Memory B cell (primary cell): ENCODE data around the gene ZBTB17.

ENCODE experiments used
- ATAC-seq: fragments of 150-1000 bp; cut with Tn5 transposase; 2 replicates; pipeline ENCODE4 v1.10.0; 2021; ENCODE audit warnings: low read depth, mild to moderate bottlenecking, moderate library complexity
- DNase-seq, 2 donors: peaks; one replicate each; pipeline ENCODE4 v3.0.0; 2022; ENCODE audit warnings: low spot score in 2 of 2
- H3K27ac Mint-ChIP-seq: one replicate; pipeline ENCODE4 v1.8.0; 2022; ENCODE audit warnings: mild to moderate bottlenecking, moderate library complexity, mixed read lengths
- H3K27me3 Mint-ChIP-seq: one replicate; pipeline ENCODE4 v1.8.0; 2022; ENCODE audit warnings: mixed read lengths
- H3K36me3 Mint-ChIP-seq: one replicate; pipeline ENCODE4 v1.8.0; 2022; ENCODE audit warnings: mild to moderate bottlenecking, mixed read lengths
- H3K4me1 Mint-ChIP-seq: one replicate; pipeline ENCODE4 v1.8.0; 2022; ENCODE audit warnings: mixed read lengths
- H3K4me3 Mint-ChIP-seq: one replicate; pipeline ENCODE4 v1.8.0; 2022; ENCODE audit warnings: mild to moderate bottlenecking, moderate library complexity, mixed read lengths
- H3K9me3 Mint-ChIP-seq: one replicate; pipeline ENCODE4 v1.8.0; 2022; ENCODE audit warnings: mixed read lengths

ZBTB17 gene

DNA sequence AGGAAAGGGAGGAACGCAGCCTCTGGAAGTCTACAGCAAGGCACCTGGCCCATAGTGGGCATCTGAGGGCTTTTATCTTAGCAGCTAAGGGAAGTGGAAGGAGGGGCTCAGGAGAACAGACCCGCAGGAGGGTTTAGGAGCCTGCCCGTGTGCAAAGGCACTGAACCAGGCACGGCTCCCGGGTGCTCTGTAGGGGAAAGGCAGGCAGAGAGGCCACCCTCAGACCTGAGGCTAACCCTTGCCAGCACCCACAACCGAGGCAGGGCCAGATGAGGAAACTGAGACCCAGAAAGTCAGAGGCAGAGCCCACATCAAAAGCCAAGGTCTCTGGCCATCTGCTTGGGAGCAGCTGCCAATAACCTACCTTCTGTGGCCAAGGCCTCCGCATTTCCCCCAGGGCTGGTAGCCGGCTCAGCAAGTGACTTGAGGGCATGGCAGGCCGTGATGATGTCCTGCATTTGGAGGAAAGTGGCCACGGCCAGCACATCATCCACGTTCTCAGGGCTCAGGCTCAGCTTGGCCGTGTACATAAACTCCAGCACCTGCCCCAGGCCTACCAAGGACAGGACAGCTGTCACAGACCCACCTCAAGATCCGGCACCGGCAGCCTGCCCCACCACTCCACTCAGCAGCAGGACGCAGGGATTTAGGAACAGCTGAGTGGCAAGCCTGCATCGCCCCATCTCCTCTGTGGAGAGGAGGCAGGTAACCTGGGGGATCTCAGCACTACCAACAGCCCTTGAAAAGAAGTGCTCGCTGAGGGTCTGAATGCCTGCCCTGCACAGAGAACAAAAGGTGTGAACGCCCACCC, 29.1 kb downstream of the ZBTB17 start:
- Mint-ChIP-seq H3K4me1 (peaks cover 48% of the 10 kb centered on the region), H3K27me3 (no peaks in the 10 kb centered on the region), H3K27ac (peak overlapping the region; percentile 88), H3K36me3 (peaks cover 7% of the 10 kb centered on the region), H3K9me3 (no peaks in the 10 kb centered on the region), H3K4me3 (no peak overlapping the region)
- ATAC-seq (no peak), DNase-seq (no peak)

DNA sequence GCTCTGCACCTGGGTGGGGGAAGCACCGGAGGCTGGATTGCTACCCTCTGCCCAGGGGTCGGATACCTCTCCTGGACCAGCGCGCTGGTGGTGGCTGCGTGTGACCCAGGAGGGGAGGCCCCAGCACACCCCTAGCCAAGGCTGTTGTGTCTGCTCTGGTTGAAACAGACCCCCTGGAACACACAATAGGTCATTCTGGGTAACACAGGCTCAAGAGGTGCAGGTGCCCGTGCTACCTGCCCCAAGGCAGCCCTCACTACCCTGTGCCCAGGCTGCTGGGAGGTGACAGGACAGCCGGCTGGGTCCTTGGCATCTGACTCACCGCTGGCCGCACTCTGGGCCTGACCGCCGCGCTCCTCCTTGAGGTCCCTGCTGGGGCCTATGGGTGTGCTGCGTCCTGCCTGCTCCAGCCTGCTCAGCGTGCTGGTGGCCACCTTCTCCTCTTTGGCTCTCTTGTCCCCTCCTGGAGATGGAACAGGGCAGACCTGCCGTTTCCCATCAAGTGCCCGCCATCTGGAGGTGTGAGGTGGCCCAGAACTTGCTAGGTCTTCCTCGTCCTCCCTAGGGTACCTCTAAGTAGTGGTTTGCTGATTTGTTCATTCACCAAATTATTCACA, 30.0 kb downstream of the ZBTB17 start:
- H3K4me3 Mint-ChIP-seq: no peak overlapping the region
- no peak for ATAC-seq
- no peak overlapping the region for H3K27ac Mint-ChIP-seq
- DNase-seq: no peak
- no peaks in the 10 kb centered on the region for H3K27me3 Mint-ChIP-seq
- peaks cover 7% of the 10 kb centered on the region for H3K36me3 Mint-ChIP-seq
- H3K9me3 Mint-ChIP-seq: no peaks in the 10 kb centered on the region
- H3K4me1 Mint-ChIP-seq: peaks cover 40% of the 10 kb centered on the region

DNA sequence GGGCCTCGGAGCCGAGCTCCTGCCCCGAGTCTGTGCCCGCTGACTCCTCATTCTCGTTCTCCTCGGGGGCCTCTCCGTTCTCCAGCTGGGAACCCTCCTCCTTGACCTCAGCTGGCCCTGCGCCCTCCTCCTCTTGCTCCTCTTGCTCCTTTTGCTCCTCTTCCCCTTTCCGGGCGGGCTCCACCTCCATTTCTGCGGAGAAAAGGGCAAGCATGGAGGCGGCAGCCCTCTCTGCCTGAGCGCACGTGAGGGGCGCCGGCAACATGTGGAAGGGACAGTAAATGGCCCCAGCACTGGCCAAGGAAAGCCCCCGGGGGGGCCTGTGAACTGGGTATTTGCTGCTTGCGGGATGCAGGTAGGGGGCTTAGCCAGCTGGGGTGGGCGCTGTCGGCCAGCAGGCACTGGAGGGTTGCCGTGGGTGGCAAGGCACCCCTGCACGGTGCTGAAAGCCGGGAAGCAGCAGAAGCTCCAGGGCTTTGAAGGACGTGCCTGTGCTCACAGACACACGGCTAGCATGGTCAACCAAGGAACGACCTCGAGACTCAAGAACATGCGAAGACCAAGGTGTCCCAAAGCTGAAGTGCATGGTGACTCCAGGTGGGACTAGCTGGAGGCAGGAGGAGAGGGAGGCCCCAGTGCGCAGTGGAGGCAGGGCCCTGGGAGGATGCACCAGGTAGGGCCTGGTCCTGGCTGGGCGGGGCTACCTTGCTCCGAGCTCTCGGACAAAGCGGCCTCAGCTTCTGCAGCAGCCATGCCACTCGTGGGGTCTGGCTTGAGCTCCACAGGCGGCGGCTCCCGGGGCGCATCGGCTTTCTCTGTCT, 30.7 kb downstream of the ZBTB17 start:
- Mint-ChIP-seq H3K4me3 (no peak overlapping the region), H3K27me3 (no peaks in the 10 kb centered on the region), H3K9me3 (no peaks in the 10 kb centered on the region), H3K36me3 (peaks cover 10% of the 10 kb centered on the region), H3K4me1 (peaks cover 33% of the 10 kb centered on the region), H3K27ac (no peak overlapping the region)
- ATAC-seq: no peak
- DNase-seq: no peak

DNA sequence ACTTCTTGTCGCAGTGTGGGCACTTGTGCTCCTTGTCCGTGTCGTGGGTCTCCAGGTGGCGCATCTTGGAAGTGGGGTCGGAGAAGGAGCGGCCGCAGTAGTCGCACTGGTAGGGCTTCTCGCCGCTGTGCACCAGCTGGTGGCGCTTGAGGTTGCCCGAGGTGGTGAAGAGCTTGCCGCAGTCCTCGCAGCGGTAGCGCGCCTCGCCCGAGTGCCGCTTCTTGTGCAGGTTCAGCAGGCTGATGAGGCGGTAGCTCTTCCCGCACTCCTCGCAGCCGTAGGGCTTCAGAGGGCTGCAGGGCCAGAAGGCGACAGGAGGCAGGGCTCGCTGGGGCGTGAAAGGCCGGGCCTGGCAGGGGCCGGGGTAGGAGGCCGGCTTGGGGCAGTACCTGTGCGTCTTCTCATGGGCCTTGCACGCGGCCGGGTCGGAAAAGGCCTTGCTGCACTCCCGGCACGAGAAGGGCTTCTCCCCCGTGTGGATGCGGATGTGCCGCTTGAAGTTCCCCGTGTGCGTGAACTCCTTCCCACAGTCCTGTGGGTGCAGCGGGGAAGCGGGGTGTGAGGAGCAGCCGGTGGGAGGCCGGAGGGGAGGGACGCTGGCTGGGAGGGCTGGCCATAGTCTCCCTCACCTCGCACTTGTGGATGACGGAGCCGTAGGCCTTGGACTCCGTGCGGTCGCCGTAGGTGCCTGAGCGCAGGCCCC, 31.4 kb downstream of the ZBTB17 start:
- ATAC-seq: no peak
- H3K4me1 Mint-ChIP-seq: peaks cover 26% of the 10 kb centered on the region
- peaks cover 13% of the 10 kb centered on the region for H3K36me3 Mint-ChIP-seq
- H3K27ac Mint-ChIP-seq: no peak overlapping the region
- no peaks in the 10 kb centered on the region for H3K27me3 Mint-ChIP-seq
- H3K4me3 Mint-ChIP-seq: no peak overlapping the region
- H3K9me3 Mint-ChIP-seq: no peaks in the 10 kb centered on the region
- DNase-seq: no peak

DNA sequence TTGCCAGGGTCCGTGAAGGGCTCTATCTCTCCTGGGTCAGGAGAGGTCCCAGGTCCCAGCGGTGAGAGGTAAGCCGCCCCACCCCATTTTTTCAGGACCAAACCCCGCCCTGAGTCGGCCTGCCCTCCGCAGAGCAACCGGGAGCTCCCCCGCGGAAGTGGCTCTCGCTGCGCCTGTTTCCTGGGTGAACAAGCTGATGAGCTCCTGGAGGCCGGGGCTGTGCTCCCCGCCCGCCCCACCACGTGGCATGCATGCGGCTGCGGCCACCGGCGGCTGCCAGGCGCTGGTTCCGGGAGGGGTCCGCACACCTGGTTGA, 32.0 kb downstream of the ZBTB17 start:
- Mint-ChIP-seq H3K27me3 (no peaks in the 10 kb centered on the region), H3K36me3 (peaks cover 15% of the 10 kb centered on the region), H3K4me3 (no peak overlapping the region), H3K9me3 (no peaks in the 10 kb centered on the region), H3K27ac (no peak overlapping the region), H3K4me1 (peaks cover 21% of the 10 kb centered on the region)
- ATAC-seq: no peak
- DNase-seq: no peak

DNA sequence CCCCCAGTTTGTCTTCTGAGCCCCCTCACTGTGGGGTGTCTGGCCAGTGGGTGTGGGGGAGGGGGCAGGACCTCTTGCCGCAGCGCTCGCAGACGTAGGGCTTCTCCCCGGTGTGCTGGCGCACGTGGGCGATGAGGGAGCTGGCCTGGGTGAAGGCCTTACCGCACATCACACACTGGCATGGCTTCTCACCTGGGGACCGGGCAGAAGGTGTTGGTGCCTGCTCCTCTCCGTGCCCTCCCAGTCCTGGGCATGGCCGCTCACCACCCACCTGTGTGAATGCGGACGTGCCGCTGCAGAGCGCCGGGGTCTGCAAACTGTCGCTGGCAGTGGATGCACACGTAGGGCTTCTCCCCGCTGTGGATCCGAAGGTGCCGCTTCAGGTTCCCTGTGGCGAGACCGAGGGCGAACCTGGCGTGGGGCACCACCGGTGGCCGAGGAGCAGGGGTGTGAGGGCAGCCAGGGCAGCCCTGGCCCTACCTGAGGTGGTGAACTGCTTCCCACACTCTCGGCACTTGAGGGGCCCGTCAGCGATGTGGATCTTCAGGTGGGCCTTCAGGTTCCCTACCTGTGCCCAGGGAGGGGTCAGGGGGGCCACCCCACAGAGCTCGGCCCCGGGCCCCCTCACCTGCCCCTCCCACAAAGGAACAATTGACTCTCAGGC, 32.4 kb downstream of the ZBTB17 start:
- DNase-seq (no peak), ATAC-seq (no peak)
- no peaks in the 10 kb centered on the region for H3K9me3 Mint-ChIP-seq
- peaks cover 15% of the 10 kb centered on the region for H3K36me3 Mint-ChIP-seq
- H3K27ac Mint-ChIP-seq: no peak overlapping the region
- no peaks in the 10 kb centered on the region for H3K27me3 Mint-ChIP-seq
- peaks cover 16% of the 10 kb centered on the region for H3K4me1 Mint-ChIP-seq
- no peak overlapping the region for H3K4me3 Mint-ChIP-seq

DNA sequence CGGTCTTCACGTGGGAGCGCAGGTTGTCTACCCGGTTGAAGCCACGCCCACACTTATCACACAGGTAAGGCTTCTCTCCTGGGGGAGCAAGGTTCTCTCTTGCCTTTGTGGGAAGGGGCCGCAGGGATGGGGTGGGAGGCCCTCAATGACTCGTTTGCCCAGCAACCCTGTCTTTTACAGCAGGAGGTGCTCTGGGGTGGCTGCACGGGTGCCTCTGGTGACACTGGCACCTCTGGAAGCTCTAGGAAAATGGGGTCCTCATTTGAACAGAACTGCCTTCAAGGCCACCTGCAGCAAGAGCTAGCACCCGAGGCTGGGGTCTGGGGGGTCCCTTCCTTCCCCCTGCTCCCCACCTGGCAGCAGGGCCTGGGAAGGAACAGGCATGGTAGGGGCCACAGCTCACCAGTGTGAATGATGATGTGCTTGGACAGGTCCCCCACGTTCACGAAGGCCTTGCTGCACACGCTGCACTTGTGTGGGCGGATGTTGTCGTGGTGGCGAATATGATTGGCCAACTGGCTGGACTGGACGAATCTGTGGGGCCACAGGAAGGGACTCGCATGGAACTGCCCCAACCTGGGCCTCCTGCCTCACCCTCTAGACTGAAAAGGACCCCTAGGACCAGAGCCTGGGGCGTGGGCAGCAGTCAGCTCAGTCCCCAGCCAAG, 33.1 kb downstream of the ZBTB17 start:
- Mint-ChIP-seq H3K9me3 (no peaks in the 10 kb centered on the region), H3K36me3 (peaks cover 19% of the 10 kb centered on the region), H3K27ac (no peak overlapping the region), H3K4me3 (no peak overlapping the region), H3K27me3 (no peaks in the 10 kb centered on the region), H3K4me1 (peaks cover 10% of the 10 kb centered on the region)
- DNase-seq: no peak
- ATAC-seq: no peak

DNA sequence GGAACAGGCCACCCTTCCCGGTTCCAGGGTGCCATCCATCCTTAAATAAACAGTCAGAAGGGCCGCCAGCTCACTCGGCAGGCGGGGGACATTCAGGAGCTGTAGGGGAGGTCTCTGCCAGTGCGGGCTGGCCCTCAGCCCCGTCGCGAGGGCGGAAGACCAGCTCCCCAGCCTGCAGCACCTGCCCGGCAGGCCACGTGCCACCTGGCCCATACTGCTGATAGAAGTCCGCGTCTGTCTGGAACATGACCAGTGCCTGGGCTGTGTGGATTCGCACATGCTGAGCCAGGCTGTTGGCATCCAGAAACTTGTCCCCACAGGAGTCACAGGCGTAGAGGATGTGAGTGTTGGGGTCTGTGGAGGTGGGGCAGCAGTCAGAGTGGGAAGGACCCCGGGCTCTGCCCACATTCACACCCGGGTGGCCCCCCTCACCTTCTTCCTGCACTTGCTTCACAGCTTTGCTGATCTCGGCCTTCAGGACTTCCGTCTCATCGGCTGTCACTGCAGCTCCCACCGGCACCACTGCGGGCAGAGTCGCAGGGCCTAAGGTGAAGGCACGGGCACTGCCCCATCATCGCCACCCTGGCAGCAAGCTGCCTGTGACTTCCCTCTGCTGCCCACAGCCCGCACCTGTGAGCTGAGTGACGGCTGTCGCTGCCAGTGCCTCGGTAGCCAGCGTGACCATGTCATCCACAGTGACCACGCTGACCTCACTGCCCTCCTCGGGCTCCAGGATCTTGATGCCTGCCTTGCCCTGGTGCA, 33.8 kb downstream of the ZBTB17 start:
- ATAC-seq (no peak), DNase-seq (no peak)
- Mint-ChIP-seq H3K27ac (no peak overlapping the region), H3K4me3 (no peak overlapping the region), H3K36me3 (peaks cover 19% of the 10 kb centered on the region), H3K4me1 (peaks cover 8% of the 10 kb centered on the region), H3K9me3 (no peaks in the 10 kb centered on the region), H3K27me3 (no peaks in the 10 kb centered on the region)

DNA sequence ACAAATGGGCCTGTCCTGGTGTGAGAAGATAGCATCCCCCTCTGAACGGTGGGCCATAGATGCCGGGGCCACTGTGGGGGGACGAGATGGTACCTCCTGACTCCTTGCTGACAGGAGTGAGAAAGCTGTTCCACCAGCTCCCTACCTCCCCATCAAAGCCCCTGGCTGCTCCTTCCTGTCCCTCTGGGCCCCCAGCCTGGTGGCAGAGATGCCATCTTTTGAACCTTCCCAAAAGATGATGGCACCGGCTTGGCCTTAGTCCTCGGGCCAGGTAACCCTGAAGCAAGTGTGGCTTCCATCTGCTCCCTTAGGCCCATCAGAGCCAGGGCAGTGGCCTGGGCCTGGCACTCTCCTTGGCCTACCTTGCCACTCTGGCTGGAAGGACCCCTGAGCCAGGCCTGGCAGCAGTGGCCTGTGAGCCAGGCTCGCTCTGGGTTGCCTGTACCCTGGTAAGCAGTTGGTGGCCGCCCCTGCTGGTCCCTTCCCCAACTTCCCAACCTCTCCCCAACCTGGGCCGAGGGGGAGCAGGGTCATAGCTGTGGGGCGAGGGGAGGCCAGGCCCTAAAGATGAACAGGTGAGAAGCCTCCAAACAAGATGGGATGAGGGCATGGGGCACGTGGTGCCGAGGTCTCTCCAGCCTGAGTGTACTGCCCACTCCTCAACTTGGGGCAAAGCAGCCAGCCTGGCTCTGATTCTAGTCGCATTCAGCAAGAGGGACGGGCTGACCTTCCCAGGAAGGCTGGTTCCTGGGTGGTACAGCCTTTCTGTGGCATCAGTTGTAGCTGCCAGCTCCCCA, 34.7 kb downstream of the ZBTB17 start:
- peaks cover 19% of the 10 kb centered on the region for H3K36me3 Mint-ChIP-seq
- DNase-seq (no peak), ATAC-seq (no peak)
- H3K27me3 Mint-ChIP-seq: no peaks in the 10 kb centered on the region
- peaks cover 6% of the 10 kb centered on the region for H3K4me1 Mint-ChIP-seq
- H3K4me3 Mint-ChIP-seq: no peak overlapping the region
- no peaks in the 10 kb centered on the region for H3K9me3 Mint-ChIP-seq
- peak overlapping the region; percentile 67 for H3K27ac Mint-ChIP-seq

DNA sequence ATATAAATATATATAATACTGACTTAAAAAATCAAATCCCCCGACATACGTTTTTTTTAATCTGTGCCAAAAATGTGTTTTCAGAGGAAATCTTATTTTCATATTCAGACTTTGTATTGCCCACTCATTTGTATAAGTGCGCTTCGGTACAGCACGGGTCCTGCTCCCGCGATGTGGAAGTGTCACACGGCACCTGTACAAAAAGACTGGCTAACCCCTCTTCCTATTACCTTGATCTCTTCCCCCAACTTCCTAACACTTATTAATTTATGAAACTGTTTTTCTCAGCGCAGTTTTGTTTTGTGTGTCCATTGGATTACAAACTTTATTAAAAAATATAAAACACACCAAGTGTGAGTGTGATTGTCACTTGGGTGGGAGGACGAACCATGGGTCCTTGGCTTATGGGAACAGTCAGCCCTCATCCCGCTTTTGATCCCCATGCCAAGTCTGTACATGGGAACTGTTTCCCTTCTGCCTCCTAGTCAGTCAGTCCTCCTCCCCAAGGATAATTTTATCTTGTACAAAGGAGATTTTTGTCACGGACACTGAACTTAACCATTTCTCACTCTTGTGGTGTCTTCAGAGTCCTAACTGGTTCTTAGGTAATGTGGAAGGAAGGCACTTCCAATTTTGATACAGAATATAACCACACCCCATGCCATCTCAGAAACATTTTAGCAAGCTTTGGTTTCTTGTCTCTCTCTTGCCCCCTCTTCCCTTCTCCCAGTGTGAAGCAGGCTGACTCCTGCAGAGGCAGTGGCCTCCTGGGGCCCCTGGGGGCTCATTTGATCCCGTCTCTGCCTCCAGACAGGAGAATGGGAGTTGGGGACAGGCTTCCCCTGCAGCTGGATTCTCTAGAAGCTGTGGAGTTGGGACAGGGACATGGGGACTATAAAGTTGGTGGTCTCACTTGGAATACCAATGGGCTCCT, 35.5 kb downstream of the ZBTB17 start:
- Mint-ChIP-seq H3K4me3 (no peak overlapping the region), H3K27me3 (no peaks in the 10 kb centered on the region), H3K4me1 (peaks cover 6% of the 10 kb centered on the region), H3K36me3 (peaks cover 22% of the 10 kb centered on the region), H3K27ac (peak overlapping the region; percentile 67), H3K9me3 (no peaks in the 10 kb centered on the region)
- DNase-seq: no peak
- no peak for ATAC-seq
